PC-3 (cell line): Measurements from ENCODE around the gene PAX2.

Experiments used
- EZH2 ChIP-seq: fragments of 300-600 bp; sonication (generic); IDR thresholded peaks from one replicate; pipeline ENCODE4 v1.6.1; 2017; ENCODE audit warnings: antibody characterized with exemption, mild to moderate bottlenecking, low read length; ENCODE audit not compliant: unreplicated experiment
- EZH2phosphoT487 ChIP-seq: fragments of 300-600 bp; sonication (generic); IDR thresholded peaks from 2 replicates; pipeline ENCODE4 v1.6.1; 2018; ENCODE audit warnings: mild to moderate bottlenecking, antibody characterized with exemption, low read length, borderline replicate concordance
- TF ChIP-seq, protein P1 (sequence below): fragments of 300-600 bp; sonication (generic); conservative IDR thresholded peaks from 2 replicates; pipeline ENCODE4 v1.5.1; 2017; ENCODE audit warnings: antibody characterized with exemption, low read depth, mild to moderate bottlenecking, low read length

DNA sequence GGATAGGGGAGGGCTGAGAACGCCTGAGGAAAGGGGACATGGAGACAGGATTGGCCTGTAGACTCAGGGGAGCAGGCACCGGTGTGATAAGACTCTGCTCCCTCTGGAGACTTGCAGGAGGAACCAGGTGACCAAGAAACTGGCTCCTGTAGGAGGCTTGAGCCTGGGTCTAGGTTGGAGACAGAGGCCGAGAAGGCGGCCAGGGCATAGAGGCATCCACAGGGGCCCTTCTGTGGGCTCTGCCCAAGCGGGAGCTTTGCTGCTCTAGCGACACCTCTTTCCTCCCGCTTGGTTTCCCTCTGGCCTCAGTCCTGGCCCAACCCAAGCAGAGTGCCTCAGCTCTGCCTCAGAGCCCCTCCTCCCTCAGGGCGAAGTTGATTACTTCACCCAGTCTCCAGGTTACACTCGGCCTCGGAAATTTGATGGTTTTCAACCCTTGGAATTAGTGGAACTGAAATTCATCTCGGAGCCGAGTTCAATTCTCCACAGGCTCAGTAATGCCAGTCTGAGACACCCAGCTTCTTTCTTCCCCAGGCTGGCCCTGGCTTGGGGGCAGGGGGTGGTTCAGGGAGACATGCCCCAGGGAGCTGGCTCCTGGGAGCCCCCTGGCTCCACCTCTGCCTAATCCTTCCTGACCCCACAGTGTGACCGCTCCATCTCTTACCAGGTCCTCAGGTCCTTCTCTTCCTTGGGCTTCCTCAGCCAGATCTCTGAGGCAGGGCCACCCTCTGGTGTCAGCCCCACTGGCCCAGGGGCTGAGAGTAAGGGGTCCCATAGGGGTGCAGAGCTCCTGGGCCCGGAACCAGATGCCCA lies 60.4 kb downstream of the PAX2 start:
- TF ChIP-seq, protein P1, sequence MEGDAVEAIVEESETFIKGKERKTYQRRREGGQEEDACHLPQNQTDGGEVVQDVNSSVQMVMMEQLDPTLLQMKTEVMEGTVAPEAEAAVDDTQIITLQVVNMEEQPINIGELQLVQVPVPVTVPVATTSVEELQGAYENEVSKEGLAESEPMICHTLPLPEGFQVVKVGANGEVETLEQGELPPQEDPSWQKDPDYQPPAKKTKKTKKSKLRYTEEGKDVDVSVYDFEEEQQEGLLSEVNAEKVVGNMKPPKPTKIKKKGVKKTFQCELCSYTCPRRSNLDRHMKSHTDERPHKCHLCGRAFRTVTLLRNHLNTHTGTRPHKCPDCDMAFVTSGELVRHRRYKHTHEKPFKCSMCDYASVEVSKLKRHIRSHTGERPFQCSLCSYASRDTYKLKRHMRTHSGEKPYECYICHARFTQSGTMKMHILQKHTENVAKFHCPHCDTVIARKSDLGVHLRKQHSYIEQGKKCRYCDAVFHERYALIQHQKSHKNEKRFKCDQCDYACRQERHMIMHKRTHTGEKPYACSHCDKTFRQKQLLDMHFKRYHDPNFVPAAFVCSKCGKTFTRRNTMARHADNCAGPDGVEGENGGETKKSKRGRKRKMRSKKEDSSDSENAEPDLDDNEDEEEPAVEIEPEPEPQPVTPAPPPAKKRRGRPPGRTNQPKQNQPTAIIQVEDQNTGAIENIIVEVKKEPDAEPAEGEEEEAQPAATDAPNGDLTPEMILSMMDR = no peak
- TF ChIP-seq EZH2phosphoT487 = no peak
- no peak for TF ChIP-seq EZH2
